DMS79 treated with DMSO at 0.1 percent for 48 hours (cell line): ENCODE results near the gene ADGRL2.
A peak's percentile ranks its signal among the peaks of the same experiment; 100 is the strongest.
"Not testable (repeated sequence)": the region's sequence is repeated elsewhere in the genome, so short reads cannot be mapped to it uniquely, and the experiment has no call there.

Source experiments
- DNase-seq: peaks from one replicate; lab custom pipeline; 2025; lab: John Stamatoyannopoulos, UW

ADGRL2 gene

DNA sequence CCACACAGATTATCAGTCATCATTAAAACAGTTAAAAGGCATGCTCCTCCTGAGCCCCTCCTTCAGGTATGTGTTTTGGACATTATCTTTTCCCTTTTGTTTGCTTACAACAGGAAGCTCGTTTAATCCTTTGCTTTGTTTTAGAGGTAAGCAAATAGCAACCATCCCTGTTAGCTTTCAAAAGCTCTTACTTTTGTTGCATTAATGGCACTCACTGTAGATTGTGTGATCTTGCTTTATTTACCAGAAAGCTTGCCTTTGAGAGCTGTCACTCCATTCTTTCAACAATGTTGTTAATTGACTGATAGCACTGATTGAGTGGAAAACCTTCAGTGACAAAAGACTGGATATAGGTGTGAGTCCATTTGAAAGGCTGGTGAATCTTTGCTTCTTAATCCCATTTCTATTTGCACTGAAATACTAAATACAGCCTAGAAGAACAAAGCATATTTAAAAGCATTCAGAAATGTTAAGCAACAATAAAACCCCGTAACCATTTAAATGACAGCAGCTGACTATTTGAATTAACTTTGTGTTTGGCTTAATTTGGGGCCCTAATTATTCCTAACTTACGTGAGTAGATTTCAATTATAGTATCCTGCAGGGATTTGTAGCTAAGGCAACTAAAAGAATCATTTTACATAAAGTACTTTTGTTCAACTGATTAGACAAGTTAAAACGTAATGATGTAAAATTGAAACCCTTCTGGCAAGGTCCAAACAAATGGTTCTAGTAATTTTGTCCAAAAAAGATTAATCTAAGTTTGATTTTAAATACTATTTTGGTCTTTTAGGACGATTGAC lies 48.3 kb downstream of the ADGRL2 start:
- DNase-seq: no peak

DNA sequence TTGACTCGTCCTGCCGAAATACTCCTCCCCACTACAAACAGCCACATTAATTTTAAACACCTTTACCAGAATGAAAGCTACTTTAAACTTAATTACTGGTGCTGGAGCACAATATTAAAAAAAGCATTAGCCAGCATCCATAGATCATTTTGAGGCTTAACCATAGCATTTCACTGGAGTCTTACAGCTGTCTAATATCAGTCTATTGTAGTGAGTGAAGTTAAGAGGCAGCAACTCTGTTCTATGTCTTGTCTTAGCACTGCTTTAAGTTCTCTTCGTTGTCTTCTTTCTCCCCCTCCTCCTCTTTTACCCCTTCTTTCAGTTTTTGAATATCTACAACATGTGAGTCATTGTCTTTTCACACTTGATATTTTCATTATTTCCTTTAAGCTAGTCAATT lies 49.3 kb downstream of the ADGRL2 start:
- no peak for DNase-seq

DNA sequence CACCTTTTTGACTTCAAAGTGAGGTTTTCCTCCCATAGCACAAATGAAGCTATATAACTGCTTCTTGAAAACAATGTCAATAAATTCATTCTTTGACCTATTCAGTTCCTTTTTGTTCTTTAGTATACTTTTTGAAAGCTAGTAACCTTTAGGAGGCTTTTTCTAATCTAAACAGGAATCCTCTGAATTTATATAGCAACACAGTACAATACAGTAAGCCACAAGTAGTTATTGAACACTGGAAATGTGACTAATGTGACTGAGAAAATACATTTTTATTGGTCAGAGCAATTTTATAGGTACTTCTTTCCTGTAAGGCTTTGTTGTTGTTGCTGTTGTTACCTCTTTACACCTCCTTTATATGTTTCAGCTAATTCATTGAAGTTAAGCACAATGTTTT lies 49.8 kb downstream of the ADGRL2 start:
- DNase-seq: no peak

DNA sequence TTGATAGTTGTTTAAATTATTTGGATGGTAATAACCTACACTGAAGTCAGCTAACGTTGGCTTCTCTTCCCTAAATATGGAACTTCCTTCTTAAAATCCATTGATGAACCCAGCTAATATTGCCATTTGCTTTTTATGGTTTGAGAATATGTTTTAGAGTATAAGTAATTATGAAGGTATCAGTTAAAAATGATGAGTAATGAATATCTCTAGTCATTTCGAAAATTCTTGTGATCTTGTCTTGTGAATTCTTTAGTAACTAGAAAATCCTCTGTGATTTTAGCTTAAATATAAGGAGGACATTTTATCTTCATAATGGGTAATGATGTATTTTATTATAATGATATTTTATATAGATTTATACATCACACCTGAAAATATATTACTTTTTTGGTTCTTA lies 50.5 kb downstream of the ADGRL2 start:
- DNase-seq: no peak

DNA sequence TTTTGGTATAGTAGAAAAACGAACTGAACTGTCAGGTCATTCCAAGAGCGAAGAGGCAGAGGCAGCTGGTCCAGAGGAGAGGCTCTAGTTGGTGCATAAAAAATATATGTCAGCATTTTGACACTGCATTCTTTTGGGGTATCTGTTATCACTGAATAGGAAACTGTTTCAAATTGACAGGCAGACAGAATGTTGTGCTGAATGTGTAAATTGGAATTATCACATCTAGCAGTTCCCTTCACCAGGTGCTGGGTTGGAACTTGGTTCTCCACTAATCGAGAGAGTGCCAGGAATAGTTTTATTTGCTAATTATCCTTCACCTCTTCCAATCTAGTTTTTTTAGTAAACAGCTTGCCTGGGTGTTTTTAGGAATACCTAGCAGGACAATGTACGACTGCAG lies 52.2 kb downstream of the ADGRL2 start:
- no peak for DNase-seq

DNA sequence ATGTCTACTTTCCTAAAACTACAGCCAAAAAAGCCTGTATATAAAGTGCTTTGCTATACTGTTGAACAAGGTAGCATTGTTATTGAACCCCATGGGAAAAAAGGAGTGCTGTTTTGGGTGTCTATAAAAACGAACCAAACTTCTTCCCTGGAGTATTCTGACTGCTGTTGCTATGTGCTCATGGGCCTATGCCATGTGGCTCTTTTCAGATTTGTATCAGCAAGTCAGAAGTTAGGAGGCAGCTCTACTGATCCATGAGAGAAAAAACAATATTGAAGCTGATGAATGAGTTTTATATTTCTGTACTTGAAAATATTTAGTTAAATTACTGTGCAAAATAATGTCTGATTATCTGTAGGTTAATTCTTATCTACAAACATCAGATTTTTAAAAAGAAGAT lies 66.5 kb downstream of the ADGRL2 start:
- no peak for DNase-seq

DNA sequence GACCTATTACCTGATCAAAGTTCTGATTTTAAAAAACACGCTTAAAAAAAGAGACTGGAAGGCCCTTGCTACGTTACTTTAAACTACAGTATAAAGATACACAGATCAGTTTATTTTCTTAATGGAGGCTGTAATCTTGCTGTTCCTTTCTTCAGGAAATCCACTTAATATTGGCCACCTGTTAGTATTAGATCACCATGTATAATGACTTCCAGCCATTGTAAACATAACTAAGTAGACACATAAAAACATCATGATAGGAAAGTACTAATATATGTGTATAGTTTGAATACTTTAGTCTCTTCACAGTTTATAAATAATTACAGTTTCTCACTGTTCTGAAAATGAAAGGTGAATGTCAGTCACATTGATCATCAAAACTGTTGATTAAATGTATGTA lies 68.6 kb downstream of the ADGRL2 start:
- no peak for DNase-seq

DNA sequence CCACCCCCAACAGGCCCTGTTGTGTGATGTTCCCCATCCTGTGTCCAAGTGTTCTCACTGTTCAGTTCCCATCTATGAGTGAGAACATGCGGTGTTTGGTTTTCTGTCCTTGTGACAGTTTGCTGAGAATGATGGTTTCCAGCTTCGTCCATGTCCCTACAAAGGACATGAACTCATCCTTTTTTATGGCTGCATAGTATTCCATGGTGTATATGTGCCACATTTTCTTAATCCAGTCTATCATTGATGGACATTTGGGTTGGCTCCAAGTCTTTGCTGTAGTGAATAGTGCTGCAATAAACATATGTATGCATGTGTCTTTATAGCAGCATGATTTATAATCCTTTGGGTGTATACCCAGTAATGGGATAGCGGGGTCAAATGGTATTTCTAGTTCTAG lies 70.4 kb downstream of the ADGRL2 start:
- DNase-seq: not testable (repeated sequence)

DNA sequence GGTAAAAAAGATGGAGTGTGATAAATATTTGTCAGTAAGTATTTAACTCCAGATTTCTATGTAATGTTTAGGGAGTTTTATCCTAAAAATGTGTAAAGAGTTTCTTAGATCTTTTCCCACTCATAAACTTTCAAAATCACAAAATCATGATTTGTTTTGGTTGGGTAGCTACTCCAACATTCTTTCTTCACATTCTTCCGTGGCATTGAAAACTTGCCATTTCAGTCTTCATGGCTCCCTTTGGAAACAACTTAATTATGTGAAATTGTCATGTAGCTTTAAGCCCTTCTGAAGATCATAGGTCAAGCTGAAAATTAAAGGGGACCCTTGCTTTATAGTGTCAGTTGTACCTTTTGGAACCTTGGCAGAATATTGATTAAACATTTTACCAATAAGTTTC lies 73.2 kb downstream of the ADGRL2 start:
- DNase-seq: no peak

DNA sequence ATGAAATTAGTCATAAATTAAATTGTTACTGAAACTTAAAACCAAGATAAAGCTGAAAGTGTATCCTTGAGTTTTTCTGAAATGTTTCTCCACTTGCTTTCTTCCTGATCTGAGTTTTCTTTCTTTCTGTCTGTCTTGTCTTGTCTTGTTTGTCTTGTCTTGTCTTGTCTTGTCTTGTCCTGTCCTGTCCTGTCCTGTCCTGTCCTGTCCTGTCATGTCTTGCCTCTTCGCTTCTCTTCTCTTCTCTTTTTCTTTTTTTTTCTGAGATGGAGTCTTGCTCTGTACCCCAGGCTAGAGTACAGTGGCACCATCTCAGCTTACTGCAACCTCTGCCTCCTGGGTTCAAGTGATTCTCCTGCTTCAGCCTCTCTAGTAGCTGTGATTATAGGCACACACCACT lies 73.7 kb downstream of the ADGRL2 start:
- no peak for DNase-seq

DNA sequence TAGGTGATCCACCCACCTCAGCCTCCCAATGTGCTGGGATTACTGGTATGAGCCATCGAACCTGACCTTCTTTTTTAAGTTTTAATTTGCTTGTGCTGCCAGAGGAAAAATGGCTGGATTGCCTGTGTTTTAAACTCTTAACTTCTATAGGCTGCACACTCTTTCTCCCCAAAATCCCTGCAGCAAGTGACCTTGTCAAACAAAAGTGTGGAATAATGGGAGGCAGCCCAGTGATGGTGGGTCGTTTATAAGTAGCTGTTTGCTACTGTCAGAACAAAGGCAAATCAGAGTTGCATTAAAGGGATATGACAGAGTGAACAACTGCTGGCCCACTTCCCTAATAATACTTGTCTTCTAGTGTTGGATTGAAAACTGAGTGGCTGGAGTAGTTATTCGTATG lies 74.2 kb downstream of the ADGRL2 start:
- DNase-seq: no peak

DNA sequence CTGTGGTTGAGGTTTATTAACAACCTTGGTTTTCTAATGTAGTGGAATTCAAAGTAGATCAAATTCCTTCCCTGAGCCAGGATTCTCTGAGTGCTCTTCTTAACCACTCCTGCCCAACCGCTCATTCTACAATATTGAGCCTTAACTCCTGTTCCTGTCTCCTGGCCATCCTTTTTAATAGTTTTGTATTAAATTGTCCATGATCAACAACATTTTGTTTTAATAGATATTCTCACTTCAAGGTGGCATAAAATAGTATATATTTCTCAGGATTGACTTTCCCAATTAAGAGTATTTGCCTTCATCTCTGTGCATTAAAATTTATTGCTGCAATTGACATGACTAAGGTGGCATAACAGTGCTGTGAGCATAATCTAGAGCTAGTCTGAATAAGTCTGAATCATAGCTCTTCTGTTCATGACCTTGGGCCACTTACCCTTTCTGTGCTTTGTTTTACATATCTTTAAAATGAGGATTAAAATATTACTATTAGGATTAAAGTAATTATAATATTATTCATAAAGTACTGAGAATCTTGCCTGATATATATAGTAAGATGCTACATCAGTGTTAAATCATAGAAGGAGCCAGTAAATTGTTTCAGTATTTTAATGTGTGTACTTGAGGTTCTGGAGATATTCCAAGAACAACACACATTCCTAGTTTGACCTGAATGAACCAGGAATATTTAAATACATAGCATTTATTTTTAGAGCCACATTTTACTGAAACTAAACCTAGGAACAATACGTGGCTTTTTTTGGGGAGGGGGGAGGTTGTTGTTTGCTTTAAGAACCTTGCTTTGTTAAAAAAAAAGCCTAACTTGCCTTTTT lies 76.4 kb downstream of the ADGRL2 start:
- peak; percentile 8 for DNase-seq

DNA sequence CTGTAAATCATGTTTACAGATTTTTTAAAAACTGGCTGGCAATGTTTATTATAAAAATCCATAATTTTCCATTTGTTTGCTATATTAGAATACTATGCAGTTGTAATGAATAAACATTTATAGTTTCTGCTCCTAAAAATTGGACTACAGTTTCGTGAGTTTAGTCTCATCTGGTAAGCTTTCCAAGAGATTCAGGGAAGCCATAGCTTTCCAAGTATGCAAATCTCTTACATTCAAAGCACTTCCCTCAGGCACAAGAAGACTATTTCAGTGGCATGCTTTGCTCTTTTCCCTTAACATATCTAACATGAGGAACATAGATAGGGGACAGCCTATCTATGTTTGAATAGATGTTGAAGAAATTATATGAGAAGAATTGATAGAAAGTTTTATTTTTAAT lies 77.2 kb downstream of the ADGRL2 start:
- DNase-seq: no peak

DNA sequence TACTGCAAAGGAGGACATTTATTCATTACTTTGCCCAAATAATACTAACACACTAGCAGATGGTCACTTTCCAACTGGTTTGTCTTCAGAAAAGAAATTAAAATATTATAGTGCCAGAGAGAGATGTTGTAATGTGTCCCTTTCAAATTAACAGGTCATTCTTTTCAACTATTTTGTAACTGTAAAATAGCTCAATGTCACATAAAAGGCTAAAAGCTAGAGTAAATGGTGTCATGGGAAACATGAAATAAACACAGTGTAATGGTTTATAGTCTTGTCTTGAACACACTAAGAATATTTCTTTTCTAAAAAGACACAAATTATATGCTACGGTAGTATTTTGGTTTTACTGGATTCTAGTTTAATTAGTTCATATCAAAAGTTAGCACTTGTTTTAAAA lies 77.8 kb downstream of the ADGRL2 start:
- no peak for DNase-seq

DNA sequence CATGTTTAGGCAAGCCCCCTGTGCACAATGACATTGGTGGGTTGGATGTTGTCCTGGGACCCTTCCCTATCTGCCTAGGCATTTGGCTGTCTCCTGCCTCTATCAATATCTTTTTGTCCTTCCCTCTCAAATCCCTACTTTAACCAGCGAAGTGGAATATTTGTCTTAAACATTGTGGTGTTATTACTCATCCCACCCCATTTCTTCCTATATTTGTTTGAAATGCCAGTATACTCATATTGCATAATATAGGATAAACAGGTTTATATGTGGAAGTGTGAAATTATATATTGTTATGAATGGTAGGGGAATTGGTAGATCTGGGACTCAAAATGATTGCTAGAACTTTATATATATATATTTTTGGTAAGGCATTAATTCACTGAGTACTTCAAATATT lies 80.0 kb downstream of the ADGRL2 start:
- no peak for DNase-seq

DNA sequence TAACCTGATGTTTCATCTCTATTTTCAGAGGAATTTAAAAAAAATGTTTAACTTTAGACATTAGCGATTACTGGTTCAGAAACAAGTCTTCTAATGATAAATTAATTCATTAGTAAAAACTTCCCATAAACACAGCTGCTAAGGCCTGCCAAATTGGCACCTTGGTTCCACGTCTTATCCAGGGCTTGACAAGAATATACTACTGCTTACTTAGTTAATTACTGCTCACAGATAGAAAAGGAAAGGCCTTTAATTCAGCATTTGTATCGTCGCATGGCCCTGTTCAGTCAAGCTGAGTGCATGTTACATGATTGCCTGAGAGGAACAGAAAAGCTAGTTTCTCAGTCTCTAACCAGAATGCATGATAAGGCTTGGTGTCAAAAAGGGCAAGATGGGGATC lies 84.6 kb downstream of the ADGRL2 start:
- no peak for DNase-seq

DNA sequence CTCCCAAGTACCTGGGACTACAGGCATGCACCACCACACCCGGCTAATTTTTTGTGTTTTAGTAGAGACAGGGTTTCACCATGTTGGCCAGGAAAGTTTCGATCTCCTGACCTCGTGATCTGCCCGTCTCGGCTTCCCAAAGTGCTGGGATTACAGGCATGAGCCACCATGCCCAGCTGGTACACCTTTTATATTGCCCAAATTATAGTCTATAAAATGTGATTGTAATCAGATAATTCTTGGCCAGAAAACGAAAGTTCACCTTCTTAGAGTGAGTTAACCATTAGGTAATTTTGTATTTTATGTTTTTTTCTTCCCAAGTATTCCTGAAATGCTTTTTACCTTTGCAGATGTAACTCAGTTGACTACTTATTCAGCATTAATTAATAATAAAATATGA lies 85.6 kb downstream of the ADGRL2 start:
- not testable (repeated sequence) for DNase-seq

DNA sequence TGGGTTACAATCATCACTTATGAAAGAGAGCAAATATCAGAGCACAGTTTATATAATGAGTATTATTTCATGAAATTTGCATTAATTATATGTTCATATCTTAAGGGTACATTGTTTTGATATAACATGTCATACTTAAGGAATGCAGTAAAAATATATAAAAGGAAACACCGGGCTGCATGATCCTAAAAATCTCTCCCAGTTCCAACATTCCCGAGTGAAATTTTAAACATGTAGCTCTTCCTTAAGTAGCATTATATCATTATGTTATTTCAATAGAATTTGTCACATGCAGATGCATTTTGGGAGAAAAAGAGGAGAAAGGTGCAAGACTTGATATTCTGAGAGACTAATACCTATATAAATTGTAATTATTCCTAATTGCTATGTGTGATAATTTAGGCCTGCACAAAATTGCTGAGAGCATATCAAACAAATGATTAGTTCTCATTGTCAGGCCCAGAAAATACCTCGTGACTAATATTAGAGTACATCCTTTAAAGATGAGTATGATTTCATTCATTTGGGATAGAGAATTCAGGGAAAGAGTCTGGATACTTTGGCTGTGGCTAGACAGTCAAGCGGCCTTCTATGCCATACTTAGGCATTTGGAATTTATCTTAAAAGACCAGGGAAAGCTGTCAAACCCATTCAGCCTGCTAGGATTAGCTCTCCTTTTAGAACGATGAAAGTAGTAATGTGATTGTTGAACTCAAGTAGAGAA lies 86.8 kb downstream of the ADGRL2 start:
- DNase-seq: no peak

DNA sequence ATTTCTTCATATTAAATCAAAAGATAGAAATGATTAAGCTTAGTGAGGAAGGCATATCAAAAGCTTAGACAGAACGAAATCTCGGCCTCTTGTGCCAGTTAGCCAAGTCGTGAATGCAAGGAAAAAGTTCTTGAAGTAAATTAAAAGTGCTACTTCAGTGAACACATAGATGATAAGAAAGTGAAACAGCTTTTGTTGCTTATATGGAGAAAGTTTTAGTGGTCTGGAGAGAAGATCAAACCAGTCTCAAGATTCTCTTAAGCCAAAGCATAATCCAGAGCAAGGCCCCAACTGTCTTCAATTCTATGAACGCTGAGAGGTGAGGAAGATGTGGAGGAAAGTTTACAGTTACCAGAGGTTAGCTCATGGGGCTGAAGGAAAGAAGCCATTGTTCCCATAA lies 88.4 kb downstream of the ADGRL2 start:
- DNase-seq: no peak

DNA sequence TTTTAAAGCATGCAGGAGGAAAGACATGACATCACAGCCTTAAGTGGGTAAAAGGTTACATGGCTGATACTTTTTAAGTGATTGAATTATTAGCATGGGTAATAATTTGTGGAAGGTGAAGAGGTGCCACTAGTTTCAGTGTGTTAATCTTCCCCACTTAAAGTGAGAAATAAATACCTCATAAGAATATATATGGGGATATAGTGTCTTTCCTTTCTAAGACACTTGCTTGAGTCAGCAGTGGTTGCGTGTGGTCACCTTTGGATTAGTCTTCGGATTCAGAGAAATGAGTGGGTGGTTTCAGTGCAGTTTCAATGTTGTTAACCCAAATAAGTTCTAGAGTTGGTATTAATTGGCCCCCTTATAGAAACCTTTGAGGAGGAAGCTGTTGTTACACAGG lies 94.1 kb downstream of the ADGRL2 start:
- no peak for DNase-seq

DNA sequence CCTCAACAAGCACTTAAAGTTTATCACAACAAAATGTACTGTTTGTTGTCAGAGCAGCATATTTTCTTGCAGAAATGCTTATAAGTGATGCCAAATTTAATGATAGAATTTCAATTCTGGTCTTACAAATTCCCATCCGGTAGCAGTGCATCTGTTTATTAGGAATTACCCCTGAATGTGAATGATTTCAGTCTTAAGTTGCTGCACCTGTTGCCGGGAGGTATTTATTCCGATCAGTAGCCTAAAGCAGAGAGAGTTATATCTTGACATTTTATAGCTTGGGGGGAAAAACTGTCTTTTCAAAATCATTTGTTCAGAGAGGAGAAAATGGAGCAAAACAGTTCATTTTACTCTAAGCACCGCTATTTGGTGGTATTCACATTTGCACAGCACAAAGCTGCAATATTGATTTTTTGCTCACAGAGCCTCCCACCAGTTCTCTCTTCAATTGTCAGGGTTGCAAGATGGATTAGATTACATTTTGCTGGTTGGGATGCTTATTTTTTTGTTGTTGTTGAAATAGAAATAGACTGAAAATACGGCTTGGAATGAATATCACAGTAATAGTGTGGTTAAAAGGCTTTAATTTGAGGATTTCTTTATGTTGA lies 98.6 kb downstream of the ADGRL2 start:
- DNase-seq: no peak

DNA sequence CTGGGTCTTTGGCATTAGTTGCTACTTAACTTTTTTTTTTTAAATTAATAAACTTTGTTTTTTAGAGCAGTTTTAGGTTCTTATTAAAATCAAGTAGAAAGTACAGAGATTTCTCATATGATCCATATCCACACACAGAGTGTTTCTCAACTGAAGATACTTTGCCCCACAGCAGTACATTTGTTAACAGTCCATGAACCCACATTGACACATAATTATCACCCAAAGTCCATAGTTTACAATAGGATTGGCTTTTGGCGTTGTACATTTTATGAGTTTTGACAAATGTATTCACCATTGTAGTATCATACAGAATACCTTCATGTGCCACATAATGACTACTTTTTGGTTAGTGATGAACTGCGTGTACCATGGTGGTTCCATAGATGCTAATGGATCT lies 106.8 kb downstream of the ADGRL2 start:
- DNase-seq: no peak
